Measurements from ENCODE around the gene SLC22A4.

SLC22A4 gene

GRCh38 chr5:132262882-132263547 lies 31.2 kb upstream of the SLC22A4 start:
- DNase-seq (ENCODE audit: low spot score): no peak

GRCh38 chr5:132263548-132264261 lies 30.5 kb upstream of the SLC22A4 start:
- DNase-seq (ENCODE audit: low spot score): no peak

GRCh38 chr5:132264546-132265335 lies 29.5 kb upstream of the SLC22A4 start:
- no peak for DNase-seq (ENCODE audit: low spot score)

GRCh38 chr5:132265336-132266030 lies 28.7 kb upstream of the SLC22A4 start:
- peak; percentile 93 for DNase-seq (ENCODE audit: low spot score)

- DNase-seq (ENCODE audit: low spot score): no peak
These were observed 28.0 kb upstream of the SLC22A4 start for GRCh38 chr5:132266031-132266835.

- DNase-seq (ENCODE audit: low spot score): no peak
These were observed 27.4 kb upstream of the SLC22A4 start for GRCh38 chr5:132266836-132267160.

- DNase-seq (ENCODE audit: low spot score): no peak
These were observed 26.9 kb upstream of the SLC22A4 start for GRCh38 chr5:132267166-132267739.

- DNase-seq (ENCODE audit: low spot score): no peak
These were observed 26.0 kb upstream of the SLC22A4 start for GRCh38 chr5:132267931-132268768.

- no peak for DNase-seq (ENCODE audit: low spot score)
These were observed 25.2 kb upstream of the SLC22A4 start for GRCh38 chr5:132268769-132269551.

- no peak for DNase-seq (ENCODE audit: low spot score)
These were observed 24.4 kb upstream of the SLC22A4 start for GRCh38 chr5:132269635-132270334.

- DNase-seq (ENCODE audit: low spot score): no peak
These were observed 23.9 kb upstream of the SLC22A4 start for GRCh38 chr5:132270335-132270665.

- no peak for DNase-seq (ENCODE audit: low spot score)
These were observed 23.5 kb upstream of the SLC22A4 start for GRCh38 chr5:132270706-132271105.

- no peak for DNase-seq (ENCODE audit: low spot score)
These were observed 22.6 kb upstream of the SLC22A4 start for GRCh38 chr5:132271251-132272246.

GRCh38 chr5:132272311-132273210 lies 21.6 kb upstream of the SLC22A4 start:
- peak; percentile 61 for DNase-seq (ENCODE audit: low spot score)

GRCh38 chr5:132273631-132274030 lies 20.6 kb upstream of the SLC22A4 start:
- DNase-seq (ENCODE audit: low spot score): no peak

- DNase-seq (ENCODE audit: low spot score): peak; percentile 69
These were observed 20.0 kb upstream of the SLC22A4 start for GRCh38 chr5:132274050-132274792.

Measured in SW480 (cell line).